ENCODE measurements around the gene CITED2. TPM values are rescaled to one million over a fixed set of nuclear protein-coding genes. Genes with fewer than 3 reads are reported as not detected.

The CITED2 gene
- total RNA-seq, 1 donor from 2014 or later = 132 TPM

DNA sequence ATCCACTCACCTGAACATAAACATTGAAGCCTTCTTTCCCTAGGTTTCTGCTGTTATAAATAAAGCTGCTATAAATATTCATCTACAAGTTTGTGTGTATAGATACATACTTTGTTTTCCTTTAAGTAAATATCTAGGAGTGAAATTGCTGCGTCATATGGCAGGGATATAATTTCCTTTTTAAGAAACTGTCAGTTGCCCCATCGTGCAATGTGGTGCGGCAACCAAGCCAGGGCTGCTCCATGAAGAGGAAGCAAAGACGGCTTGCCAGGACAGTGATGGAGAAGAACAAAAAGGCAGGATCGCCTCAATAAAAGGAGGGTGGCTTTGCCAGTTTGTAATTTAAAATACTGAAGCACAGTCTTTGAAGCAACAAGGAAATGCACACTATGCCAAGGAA lies 36.6 kb downstream of the CITED2 start:
- intact Hi-C loops (cut with DNase I) = no loop called here
- H3K9me3 ChIP-seq = no peaks in the 10 kb centered on the region
- no peak overlapping the region for H3K27ac ChIP-seq
- peaks cover 48% of the 10 kb centered on the region for H3K4me1 ChIP-seq
- TF ChIP-seq POLR2A (IDR thresholded peaks at IDR 0.05) (no peak), POLR2AphosphoS5 (IDR thresholded peaks at IDR 0.05; ENCODE audit: insufficient read depth in 1 of 2, low read depth in 1 of 2) (no peak)
- TF ChIP-seq, protein P1, sequence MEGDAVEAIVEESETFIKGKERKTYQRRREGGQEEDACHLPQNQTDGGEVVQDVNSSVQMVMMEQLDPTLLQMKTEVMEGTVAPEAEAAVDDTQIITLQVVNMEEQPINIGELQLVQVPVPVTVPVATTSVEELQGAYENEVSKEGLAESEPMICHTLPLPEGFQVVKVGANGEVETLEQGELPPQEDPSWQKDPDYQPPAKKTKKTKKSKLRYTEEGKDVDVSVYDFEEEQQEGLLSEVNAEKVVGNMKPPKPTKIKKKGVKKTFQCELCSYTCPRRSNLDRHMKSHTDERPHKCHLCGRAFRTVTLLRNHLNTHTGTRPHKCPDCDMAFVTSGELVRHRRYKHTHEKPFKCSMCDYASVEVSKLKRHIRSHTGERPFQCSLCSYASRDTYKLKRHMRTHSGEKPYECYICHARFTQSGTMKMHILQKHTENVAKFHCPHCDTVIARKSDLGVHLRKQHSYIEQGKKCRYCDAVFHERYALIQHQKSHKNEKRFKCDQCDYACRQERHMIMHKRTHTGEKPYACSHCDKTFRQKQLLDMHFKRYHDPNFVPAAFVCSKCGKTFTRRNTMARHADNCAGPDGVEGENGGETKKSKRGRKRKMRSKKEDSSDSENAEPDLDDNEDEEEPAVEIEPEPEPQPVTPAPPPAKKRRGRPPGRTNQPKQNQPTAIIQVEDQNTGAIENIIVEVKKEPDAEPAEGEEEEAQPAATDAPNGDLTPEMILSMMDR (IDR thresholded peaks at IDR 0.05) = no peak
- DNase-seq (ENCODE audit: extremely low spot score in 2 of 2) = no peak
- H3K4me3 ChIP-seq = no peak overlapping the region
- H3K27me3 ChIP-seq = no peaks in the 10 kb centered on the region
- no peaks in the 10 kb centered on the region for H3K36me3 ChIP-seq

DNA sequence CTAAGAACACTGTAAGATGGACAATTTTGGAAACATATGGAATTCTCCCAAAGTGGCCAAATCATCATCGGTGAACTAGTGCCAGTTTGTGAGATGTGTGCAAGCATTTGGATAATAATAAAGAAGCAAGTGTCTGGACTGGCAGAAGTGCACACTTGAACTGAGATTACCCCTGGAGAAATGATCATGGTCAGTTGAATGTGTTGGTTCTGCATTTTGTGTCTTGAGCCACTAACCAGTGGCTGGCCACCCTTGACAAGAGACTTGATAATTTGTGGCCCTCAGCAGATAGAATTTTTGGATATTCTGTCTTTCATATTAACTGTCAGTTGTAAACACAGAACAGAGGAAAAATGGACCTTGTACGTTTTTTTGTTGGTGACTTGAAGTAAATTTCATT lies 37.4 kb downstream of the CITED2 start:
- no peak overlapping the region for H3K4me3 ChIP-seq
- no peak for DNase-seq (ENCODE audit: extremely low spot score in 2 of 2)
- no peaks in the 10 kb centered on the region for H3K27me3 ChIP-seq
- H3K4me1 ChIP-seq = peaks cover 48% of the 10 kb centered on the region
- intact Hi-C loops (cut with DNase I) = no loop called here
- no peak for TF ChIP-seq POLR2A (IDR thresholded peaks at IDR 0.05)
- H3K9me3 ChIP-seq = no peaks in the 10 kb centered on the region
- no peak overlapping the region for H3K27ac ChIP-seq
- H3K36me3 ChIP-seq = no peaks in the 10 kb centered on the region

DNA sequence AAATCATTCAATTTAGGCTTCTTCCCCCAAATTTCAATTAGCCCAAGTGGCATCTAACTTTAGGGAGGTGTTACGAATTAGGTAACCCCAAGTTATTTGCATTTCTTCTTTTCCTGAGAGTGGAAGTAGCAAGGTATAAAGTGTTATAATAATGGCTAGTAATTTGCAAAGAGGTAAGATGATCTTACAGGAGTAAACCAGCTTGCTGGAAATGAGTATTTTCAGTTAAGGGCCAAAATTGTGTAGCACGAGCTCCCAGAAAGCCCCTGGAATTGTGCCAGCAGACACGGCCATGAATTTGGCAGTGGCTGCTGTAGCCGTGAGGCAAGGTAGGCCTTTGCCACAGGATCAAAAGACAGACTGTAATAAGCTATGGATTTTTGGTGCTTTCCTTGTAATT lies 38.0 kb downstream of the CITED2 start:
- Histone ChIP-seq H3K27ac (no peak overlapping the region), H3K4me3 (no peak overlapping the region), H3K36me3 (no peaks in the 10 kb centered on the region), H3K9me3 (no peaks in the 10 kb centered on the region), H3K27me3 (no peaks in the 10 kb centered on the region), H3K4me1 (peaks cover 48% of the 10 kb centered on the region)
- DNase-seq (ENCODE audit: extremely low spot score in 2 of 2) = no peak
- intact Hi-C loops (cut with DNase I) = no loop called here
- TF ChIP-seq POLR2AphosphoS5 (IDR thresholded peaks at IDR 0.05; ENCODE audit: insufficient read depth in 1 of 2, low read depth in 1 of 2) (no peak), POLR2A (IDR thresholded peaks at IDR 0.05) (no peak)
- TF ChIP-seq, protein P1 (IDR thresholded peaks at IDR 0.05) = no peak

DNA sequence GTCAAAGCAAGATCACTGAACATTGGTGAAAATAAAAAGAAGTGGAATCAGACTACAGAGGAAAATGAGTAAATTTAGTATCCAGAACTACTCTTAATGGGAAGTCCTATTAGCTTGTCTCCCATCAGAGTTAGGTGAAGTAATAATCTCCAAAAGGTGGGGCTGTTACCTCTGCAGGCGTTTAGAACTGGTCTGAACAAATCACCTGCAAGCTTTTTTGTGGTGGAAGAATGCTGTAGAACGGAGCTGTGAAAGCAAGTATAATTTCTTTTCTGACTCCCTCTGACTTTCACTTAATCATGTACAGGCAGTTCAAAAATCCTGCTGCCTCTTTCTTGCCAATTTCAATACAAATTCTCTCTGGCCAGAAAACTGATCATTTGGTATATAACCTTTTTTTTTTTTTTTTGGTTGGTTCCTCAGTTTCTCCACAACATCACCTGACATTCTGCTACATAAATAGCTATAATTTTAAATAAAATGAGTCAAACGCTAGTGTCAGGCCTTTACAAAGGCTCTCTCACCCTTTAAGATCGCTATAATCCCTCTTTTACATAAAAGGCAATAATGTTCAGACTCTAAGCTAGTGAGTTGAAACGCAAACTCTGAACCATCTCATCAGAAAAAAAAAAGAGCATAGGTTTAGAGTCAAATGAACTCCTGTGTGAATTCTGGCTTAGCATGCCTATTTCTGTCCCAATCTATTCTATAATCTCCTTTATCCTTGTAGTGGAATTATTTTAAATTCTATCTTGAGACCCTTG lies 38.8 kb downstream of the CITED2 start:
- H3K4me3 ChIP-seq = no peak overlapping the region
- no peaks in the 10 kb centered on the region for H3K36me3 ChIP-seq
- peak overlapping the region; percentile 36 for H3K27ac ChIP-seq
- TF ChIP-seq POLR2A (IDR thresholded peaks at IDR 0.05) (no peak), POLR2AphosphoS5 (IDR thresholded peaks at IDR 0.05; ENCODE audit: insufficient read depth in 1 of 2, low read depth in 1 of 2) (no peak)
- TF ChIP-seq, protein P1 (IDR thresholded peaks at IDR 0.05) = no peak
- no peaks in the 10 kb centered on the region for H3K9me3 ChIP-seq
- intact Hi-C loops (cut with DNase I) = no loop called here
- no peak for DNase-seq (ENCODE audit: extremely low spot score in 2 of 2)
- H3K4me1 ChIP-seq = peaks cover 48% of the 10 kb centered on the region
- no peaks in the 10 kb centered on the region for H3K27me3 ChIP-seq

DNA sequence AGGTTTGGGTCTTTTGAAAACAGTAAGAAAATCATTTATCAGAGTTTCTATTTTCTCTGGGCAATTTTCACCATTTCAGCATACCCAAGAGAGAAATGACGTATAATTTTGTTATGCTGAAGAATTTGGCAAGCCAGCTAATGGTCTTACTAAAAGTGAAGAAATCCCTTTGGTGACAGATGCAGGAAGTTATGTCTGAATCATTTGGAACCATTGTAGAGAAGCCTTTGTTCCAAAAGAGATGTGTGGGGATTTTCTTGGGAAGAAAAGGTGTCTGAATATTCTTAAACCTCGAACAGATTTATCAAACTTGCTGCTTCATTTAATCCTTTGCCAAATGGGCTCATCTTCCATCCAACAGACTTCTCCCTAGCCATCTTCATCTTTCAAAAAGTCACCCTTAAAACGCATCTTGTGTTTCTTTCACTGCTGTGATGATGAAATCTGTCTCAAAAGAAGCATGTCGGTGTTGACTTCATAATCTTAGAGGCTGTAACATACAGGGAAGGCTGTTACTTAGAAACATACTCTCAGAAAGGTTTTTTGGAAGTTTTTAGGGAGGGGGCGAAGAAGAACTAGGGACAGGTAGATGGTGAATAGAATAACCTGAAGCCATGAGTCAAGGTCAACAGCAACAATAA lies 39.5 kb downstream of the CITED2 start:
- Histone ChIP-seq H3K4me1 (peaks cover 48% of the 10 kb centered on the region), H3K4me3 (no peak overlapping the region), H3K27ac (peak overlapping the region; percentile 36), H3K27me3 (no peaks in the 10 kb centered on the region), H3K36me3 (no peaks in the 10 kb centered on the region), H3K9me3 (no peaks in the 10 kb centered on the region)
- DNase-seq (ENCODE audit: extremely low spot score in 2 of 2) = no peak
- TF ChIP-seq POLR2AphosphoS5 (IDR thresholded peaks at IDR 0.05; ENCODE audit: insufficient read depth in 1 of 2, low read depth in 1 of 2) (peak in 1 of 2 donors; percentile 87), POLR2A (IDR thresholded peaks at IDR 0.05) (no peak)
- intact Hi-C loops (cut with DNase I) = no loop called here

Measured in vagina (tissue), 2 donors.